Mucosa of stomach (tissue), 1 donor: ENCODE results near the gene ACSM3.

Experiments used
- H3K27me3 ChIP-seq: one replicate; pipeline ENCODE4 v1.7.0; 2013; ENCODE audit warnings: mild to moderate bottlenecking, low read length; ENCODE audit not compliant: control insufficient read depth, insufficient read depth
- H3K36me3 ChIP-seq: one replicate; pipeline ENCODE4 v1.7.0; 2013; ENCODE audit warnings: low read length; ENCODE audit not compliant: control insufficient read depth, insufficient read depth
- H3K4me1 ChIP-seq: one replicate; pipeline ENCODE4 v1.7.0; 2013; ENCODE audit warnings: mild to moderate bottlenecking, low read length; ENCODE audit not compliant: control insufficient read depth, insufficient read depth
- H3K4me3 ChIP-seq: one replicate; pipeline ENCODE4 v1.7.0; 2013; ENCODE audit warnings: low read length
- H3K9ac ChIP-seq: one replicate; pipeline ENCODE4 v1.7.0; 2013; ENCODE audit warnings: mild to moderate bottlenecking, low read length, moderate library complexity
- H3K9me3 ChIP-seq: one replicate; pipeline ENCODE4 v1.7.0; 2013; ENCODE audit warnings: mild to moderate bottlenecking, low read length, moderate library complexity; ENCODE audit not compliant: control insufficient read depth
- donor health status: Pancreatic carcinoma.

The ACSM3 gene

DNA sequence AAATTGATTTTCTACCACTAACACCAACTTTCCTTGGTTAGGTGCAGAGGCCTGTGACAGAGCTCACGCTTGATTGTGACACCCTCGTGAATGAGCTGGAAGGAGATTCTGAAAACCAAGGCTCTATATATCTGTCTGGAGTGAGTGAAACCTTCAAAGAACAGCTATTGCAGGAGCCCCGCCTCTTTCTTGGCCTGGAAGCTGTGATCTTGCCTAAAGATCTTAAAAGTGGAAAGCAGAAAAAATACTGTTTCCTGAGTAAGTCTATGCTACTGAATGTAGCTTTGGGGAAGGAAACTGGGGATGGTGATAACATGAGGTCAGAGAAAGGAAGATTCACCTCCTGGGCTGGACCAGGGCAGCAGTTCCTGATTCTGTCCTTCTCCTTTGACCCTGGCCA, 80.8 kb downstream of the ACSM3 start:
- Histone ChIP-seq H3K4me3 (no peak overlapping the region), H3K27me3 (no peaks in the 10 kb centered on the region), H3K9me3 (no peaks in the 10 kb centered on the region), H3K36me3 (no peaks in the 10 kb centered on the region), H3K4me1 (no peaks in the 10 kb centered on the region), H3K9ac (no peak overlapping the region)

DNA sequence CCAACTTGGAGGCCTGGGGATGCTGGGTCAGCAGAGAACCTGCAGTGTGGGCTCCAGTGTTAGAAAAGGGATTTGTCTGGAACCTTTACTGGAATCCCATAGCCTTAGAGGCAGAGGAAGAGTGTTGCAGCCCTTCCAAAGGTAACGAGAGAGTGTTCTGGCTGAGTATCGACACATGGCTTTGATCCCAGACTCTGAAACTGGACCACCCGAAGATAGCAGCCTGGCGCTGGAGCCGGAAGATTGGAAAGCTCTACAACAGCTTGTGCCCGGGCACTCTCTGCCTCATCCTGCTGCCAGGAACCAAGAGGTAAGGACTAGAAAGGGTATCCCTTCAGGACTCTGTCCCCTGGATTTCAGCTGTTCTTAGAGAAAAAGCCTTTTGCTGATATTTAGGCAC, 82.2 kb downstream of the ACSM3 start:
- Histone ChIP-seq H3K4me1 (peaks cover 9% of the 10 kb centered on the region), H3K9me3 (no peaks in the 10 kb centered on the region), H3K9ac (no peak overlapping the region), H3K27me3 (no peaks in the 10 kb centered on the region), H3K36me3 (no peaks in the 10 kb centered on the region), H3K4me3 (no peak overlapping the region)

DNA sequence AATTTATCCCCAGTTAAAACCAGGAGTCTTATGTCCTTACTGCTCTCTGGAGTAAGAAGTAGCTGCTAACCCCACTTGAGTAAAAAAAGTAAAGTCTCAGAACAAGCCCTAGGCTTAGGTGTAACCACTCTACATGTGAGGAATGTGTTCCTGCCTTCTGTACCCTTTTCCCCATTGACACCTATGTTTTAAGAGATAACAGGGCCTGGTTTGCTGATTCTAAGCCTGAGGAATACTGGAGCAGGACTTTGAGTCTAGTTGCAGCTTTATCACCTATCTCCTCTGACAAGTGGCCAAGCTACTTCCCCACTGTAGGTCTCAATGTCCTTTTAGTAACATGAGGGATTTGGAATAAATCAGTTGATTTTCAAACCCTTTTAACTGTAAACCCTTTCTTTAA, 82.7 kb downstream of the ACSM3 start:
- no peak overlapping the region for H3K9ac ChIP-seq
- H3K36me3 ChIP-seq = no peaks in the 10 kb centered on the region
- peaks cover 14% of the 10 kb centered on the region for H3K4me1 ChIP-seq
- H3K9me3 ChIP-seq = no peaks in the 10 kb centered on the region
- H3K4me3 ChIP-seq = no peak overlapping the region
- H3K27me3 ChIP-seq = no peaks in the 10 kb centered on the region
